NCI-H460 (cell line): ENCODE measurements around the gene FA2H. TPM values are rescaled to one million over a fixed set of nuclear protein-coding genes. Genes with fewer than 3 reads are reported as not detected.
A peak's percentile ranks its signal among the peaks of the same experiment; 100 is the strongest.
"Not testable (repeated sequence)": the region's sequence is repeated elsewhere in the genome, so short reads cannot be mapped to it uniquely, and the experiment has no call there.

Experiments used
- DNase-seq: peaks from one replicate; pipeline ENCODE4 v3.0.0-alpha.2; 2016; ENCODE audit warnings: low read depth; ENCODE audit errors: extremely low read depth
- total RNA-seq: library from RNA; depleted of rRNA; stranded (reverse); fragments of >200 nt; shearing (Covaris generic); gene quantifications from 2 replicates; pipeline ENCODE4 v1.2.3, GENCODE V29; 2014; rRNA removed

Gene FA2H
- total RNA-seq, 1 experiment from 2014 or later = 0.45 TPM

- DNase-seq = no peak
Observed at GRCh38 chr16:74700116-74700437, 74.5 kb downstream of the FA2H start.

GRCh38 chr16:74699666-74700065 is 75.0 kb downstream of the FA2H start:
- no peak for DNase-seq

GRCh38 chr16:74698222-74698621 is 76.4 kb downstream of the FA2H start:
- no peak for DNase-seq

- peak; percentile 69 for DNase-seq
Observed at GRCh38 chr16:74695450-74696422, 78.9 kb downstream of the FA2H start.

GRCh38 chr16:74691093-74691855 is 83.3 kb downstream of the FA2H start:
- DNase-seq = no peak

GRCh38 chr16:74682556-74682955 is 92.1 kb downstream of the FA2H start:
- DNase-seq = no peak

GRCh38 chr16:74680681-74681080 is 93.9 kb downstream of the FA2H start:
- no peak for DNase-seq

GRCh38 chr16:74679983-74680382 is 94.6 kb downstream of the FA2H start:
- no peak for DNase-seq

- DNase-seq = no peak
Observed at GRCh38 chr16:74677868-74678267, 96.8 kb downstream of the FA2H start.

- no peak for DNase-seq
Observed at GRCh38 chr16:74673876-74674275, 100.7 kb downstream of the FA2H start.

GRCh38 chr16:74668877-74669276 is 105.7 kb downstream of the FA2H start:
- DNase-seq = not testable (repeated sequence)

GRCh38 chr16:74667255-74667700 is 107.3 kb downstream of the FA2H start:
- no peak for DNase-seq

GRCh38 chr16:74666425-74667254 is 108.0 kb downstream of the FA2H start, which contains the start of gene RFWD3:
RFWD3 (minus strand) TSS chr16:74666877; CDS start chr16:74661449, 5,428 bp downstream.
- DNase-seq = peak; percentile 96

GRCh38 chr16:74666010-74666421 is 108.6 kb downstream of the FA2H start:
- no peak for DNase-seq

Other genes starting within 250 kb of the FA2H start
- gene GLG1, start 167.7 kb downstream of the FA2H start, total RNA-seq = 63.5 and 66.9 TPM in 2 replicates
- gene RFWD3, start 107.9 kb downstream of the FA2H start, total RNA-seq = 30.6 and 35.6 TPM in 2 replicates
- gene MLKL, start 74.0 kb downstream of the FA2H start, total RNA-seq = 38.9 and 50.0 TPM in 2 replicates
- 19.7 and 26.9 TPM in 2 replicates for gene WDR59, start 210.3 kb upstream of the FA2H start, total RNA-seq
- 11.6 and 11.8 TPM in 2 replicates for gene ZNRF1, start 224.2 kb upstream of the FA2H start, total RNA-seq